ENCODE results near the gene RNF215. TPM values are rescaled to one million over a fixed set of nuclear protein-coding genes. Genes with fewer than 3 reads are reported as not detected.

RNF215 gene
- total RNA-seq, 2 donors from 2014 or later, result 11.4 to 11.6 TPM

DNA sequence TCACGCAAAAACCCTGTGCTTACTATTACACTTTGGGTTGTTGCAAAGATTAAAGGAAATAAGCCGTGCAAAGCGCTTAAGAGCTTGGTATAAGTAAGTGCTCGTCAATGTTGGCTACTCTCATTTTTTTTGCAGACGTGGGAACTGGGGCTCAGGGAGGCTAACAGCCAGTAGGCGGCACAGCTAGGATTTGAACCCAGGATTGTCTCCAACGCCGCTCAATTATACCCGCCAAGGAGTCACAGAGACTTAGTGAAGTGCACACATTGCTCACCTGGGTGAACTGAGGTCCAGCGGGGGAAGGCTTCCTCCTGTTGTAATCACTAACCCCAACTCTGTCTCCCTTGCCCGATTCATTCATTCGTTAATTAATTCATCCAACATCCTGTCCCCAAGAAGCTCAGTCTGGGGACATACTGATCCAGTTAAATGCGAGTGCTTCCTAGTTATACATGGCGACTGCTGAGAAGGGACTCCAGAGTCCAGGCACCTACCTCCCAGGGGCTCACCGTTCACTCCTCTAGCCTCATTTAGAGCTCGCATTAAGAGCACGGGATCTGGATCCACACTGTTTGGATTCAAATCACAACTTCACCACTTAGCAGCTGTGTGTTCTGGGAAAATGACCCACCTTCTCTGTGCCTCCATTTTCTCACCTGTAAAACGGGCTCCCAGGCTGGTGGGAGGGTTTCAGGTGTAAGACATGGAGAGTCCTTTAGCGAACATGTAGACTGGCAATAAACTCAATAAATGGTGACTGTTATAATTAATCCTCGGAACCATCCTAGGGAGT is 37.5 kb upstream of the RNF215 start:
- DNase-seq (ENCODE audit: low spot score), result no peak
- peaks cover 19 to 53% of the 10 kb centered on the region in 2 donors for H3K4me1 ChIP-seq (ENCODE audit: control insufficient read depth in 1 of 2, low read depth in 2 of 2)
- TF ChIP-seq, protein P1, sequence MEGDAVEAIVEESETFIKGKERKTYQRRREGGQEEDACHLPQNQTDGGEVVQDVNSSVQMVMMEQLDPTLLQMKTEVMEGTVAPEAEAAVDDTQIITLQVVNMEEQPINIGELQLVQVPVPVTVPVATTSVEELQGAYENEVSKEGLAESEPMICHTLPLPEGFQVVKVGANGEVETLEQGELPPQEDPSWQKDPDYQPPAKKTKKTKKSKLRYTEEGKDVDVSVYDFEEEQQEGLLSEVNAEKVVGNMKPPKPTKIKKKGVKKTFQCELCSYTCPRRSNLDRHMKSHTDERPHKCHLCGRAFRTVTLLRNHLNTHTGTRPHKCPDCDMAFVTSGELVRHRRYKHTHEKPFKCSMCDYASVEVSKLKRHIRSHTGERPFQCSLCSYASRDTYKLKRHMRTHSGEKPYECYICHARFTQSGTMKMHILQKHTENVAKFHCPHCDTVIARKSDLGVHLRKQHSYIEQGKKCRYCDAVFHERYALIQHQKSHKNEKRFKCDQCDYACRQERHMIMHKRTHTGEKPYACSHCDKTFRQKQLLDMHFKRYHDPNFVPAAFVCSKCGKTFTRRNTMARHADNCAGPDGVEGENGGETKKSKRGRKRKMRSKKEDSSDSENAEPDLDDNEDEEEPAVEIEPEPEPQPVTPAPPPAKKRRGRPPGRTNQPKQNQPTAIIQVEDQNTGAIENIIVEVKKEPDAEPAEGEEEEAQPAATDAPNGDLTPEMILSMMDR (IDR thresholded peaks at IDR 0.05), result no peak
- H3K27me3 ChIP-seq (replicated peaks; ENCODE audit: insufficient read depth), result no peaks in the 10 kb centered on the region
- H3K9me3 ChIP-seq, result no peaks in the 10 kb centered on the region
- peak overlapping the region; percentile 83 for H3K4me3 ChIP-seq
- peak overlapping the region; percentile 97 to 98 for H3K27ac ChIP-seq
- ATAC-seq (ENCODE audit: insufficient number of reproducible peaks, low FRiP score, low read depth), result no peak
- no peaks in the 10 kb centered on the region for H3K36me3 ChIP-seq

GRCh38 chr22:30423959-30424533 is 36.8 kb upstream of the RNF215 start:
- Histone ChIP-seq H3K9me3 (no peaks in the 10 kb centered on the region), H3K27me3 (replicated peaks; ENCODE audit: insufficient read depth) (no peaks in the 10 kb centered on the region), H3K36me3 (peaks cover under 1% of the 10 kb centered on the region), H3K4me3 (peak overlapping the region; percentile 83), H3K27ac (peak overlapping the region; percentile 97 to 98), H3K4me1 (ENCODE audit: control insufficient read depth in 1 of 2, low read depth in 2 of 2) (peaks cover 19 to 53% of the 10 kb centered on the region in 2 donors)
- DNase-seq (ENCODE audit: low spot score) (peak; percentile 97), ATAC-seq (ENCODE audit: insufficient number of reproducible peaks, low FRiP score, low read depth) (peak; percentile 86)
- TF ChIP-seq, protein P1 (IDR thresholded peaks at IDR 0.05), result no peak

GRCh38 chr22:30423301-30423958 is 36.2 kb upstream of the RNF215 start:
- TF ChIP-seq, protein P1 (IDR thresholded peaks at IDR 0.05), result peak; percentile 7
- no peak for DNase-seq (ENCODE audit: low spot score)
- Histone ChIP-seq H3K9me3 (no peaks in the 10 kb centered on the region), H3K36me3 (peaks cover 6% of the 10 kb centered on the region), H3K27ac (peak overlapping the region; percentile 97 to 98), H3K4me1 (ENCODE audit: control insufficient read depth in 1 of 2, low read depth in 2 of 2) (peaks cover 19 to 53% of the 10 kb centered on the region in 2 donors), H3K27me3 (replicated peaks; ENCODE audit: insufficient read depth) (no peaks in the 10 kb centered on the region), H3K4me3 (peak overlapping the region; percentile 83)
- peak; percentile 37 for ATAC-seq (ENCODE audit: insufficient number of reproducible peaks, low FRiP score, low read depth)

- Histone ChIP-seq H3K4me3 (peak overlapping the region; percentile 83), H3K27me3 (replicated peaks; ENCODE audit: insufficient read depth) (no peaks in the 10 kb centered on the region), H3K4me1 (ENCODE audit: control insufficient read depth in 1 of 2, low read depth in 2 of 2) (peaks cover 19 to 53% of the 10 kb centered on the region in 2 donors), H3K9me3 (no peaks in the 10 kb centered on the region), H3K27ac (peak overlapping the region; percentile 97 to 98), H3K36me3 (peaks cover 13% of the 10 kb centered on the region)
- ATAC-seq (ENCODE audit: insufficient number of reproducible peaks, low FRiP score, low read depth) (peak; percentile 18), DNase-seq (ENCODE audit: low spot score) (peak; percentile 72)
- TF ChIP-seq, protein P1 (IDR thresholded peaks at IDR 0.05), result no peak
Measured at GRCh38 chr22:30422481-30423300, 35.5 kb upstream of the RNF215 start.

Data from thoracic aorta (tissue), 2 donors.